ENCODE data around the gene C20orf144. TPM values are rescaled to one million over a fixed set of nuclear protein-coding genes. Genes with fewer than 3 reads are reported as not detected.

Gene C20orf144
- total RNA-seq, 1 donor from 2014 or later, result 0.82 TPM

DNA sequence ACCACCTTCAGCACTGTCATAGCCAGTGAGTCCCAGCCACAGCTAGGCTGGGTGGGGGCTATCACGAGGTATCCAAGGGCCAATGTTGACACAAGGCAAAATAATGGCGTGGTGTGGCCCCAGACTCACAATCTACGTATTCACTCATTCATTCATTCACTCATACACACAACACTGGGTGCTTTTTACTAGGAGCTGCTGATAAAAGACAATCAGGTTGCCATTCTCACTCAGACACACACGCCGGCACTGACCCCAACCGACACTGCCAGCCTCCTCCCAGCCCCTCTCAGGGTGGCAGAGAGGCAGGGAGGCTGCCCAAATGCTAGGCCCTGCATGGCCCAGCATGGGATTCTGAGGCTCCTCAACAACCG is 1.5 kb upstream of the C20orf144 start:
- Mint-ChIP-seq H3K27me3 (no peaks in the 10 kb centered on the region), H3K4me3 (no peak overlapping the region), H3K36me3 (no peaks in the 10 kb centered on the region), H3K4me1 (ENCODE audit: unreplicated experiment) (peaks cover 25% of the 10 kb centered on the region), H3K9me3 (no peaks in the 10 kb centered on the region), H3K27ac (peak overlapping the region; percentile 31)
- no peak for DNase-seq (ENCODE audit: extremely low spot score, unreplicated experiment)
- TF ChIP-seq, protein P1, sequence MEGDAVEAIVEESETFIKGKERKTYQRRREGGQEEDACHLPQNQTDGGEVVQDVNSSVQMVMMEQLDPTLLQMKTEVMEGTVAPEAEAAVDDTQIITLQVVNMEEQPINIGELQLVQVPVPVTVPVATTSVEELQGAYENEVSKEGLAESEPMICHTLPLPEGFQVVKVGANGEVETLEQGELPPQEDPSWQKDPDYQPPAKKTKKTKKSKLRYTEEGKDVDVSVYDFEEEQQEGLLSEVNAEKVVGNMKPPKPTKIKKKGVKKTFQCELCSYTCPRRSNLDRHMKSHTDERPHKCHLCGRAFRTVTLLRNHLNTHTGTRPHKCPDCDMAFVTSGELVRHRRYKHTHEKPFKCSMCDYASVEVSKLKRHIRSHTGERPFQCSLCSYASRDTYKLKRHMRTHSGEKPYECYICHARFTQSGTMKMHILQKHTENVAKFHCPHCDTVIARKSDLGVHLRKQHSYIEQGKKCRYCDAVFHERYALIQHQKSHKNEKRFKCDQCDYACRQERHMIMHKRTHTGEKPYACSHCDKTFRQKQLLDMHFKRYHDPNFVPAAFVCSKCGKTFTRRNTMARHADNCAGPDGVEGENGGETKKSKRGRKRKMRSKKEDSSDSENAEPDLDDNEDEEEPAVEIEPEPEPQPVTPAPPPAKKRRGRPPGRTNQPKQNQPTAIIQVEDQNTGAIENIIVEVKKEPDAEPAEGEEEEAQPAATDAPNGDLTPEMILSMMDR (conservative IDR thresholded peaks at IDR 0.05), result no peak

DNA sequence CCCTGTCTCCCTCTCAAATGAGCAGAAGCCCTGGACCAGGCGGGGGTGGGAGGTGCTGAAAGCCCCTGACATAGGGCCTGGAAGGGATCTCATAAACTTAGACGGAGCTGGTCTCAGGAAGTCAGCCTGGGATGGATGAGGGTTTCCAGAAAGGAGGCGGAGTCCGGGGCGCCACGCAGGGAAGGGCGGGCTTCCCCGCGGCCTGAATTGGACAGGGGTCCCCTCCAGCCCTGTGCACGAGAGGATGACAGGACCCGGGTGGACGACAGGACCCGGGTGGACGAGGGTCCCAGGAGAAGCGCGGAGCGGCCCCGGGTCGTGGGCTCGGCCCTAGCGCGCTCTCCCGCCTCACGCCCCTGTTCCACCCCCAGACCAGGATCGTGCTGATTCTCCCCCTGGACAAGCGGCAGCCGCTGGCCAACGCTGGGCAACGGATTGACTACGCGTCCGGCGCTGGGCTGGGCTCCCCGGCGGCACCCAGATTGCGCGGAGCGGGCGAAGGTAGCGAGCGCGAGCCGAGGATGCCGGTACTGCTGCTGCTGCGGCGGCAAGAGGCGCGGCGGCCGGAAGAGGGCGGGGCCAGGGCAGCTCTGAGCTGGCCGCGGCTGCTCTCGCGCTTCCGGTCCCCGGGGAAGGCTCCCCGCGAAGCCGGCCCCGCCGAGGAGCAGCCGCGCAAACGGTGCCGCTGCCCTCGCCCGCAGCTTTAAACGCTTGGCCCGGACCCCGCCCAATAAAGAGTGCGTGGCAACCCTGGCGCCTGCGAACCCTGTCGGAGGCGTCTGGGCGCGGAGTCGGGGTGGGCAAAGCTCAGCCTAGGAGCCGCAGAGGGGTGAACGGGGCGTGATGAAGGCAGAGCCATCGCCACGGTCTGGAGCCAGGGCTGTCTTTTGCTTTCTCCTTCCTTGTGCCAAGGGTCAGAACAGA is 1.3 kb downstream of the C20orf144 start:
- H3K9me3 Mint-ChIP-seq, result no peaks in the 10 kb centered on the region
- peak overlapping the region; percentile 86 for H3K27ac Mint-ChIP-seq
- DNase-seq (ENCODE audit: extremely low spot score, unreplicated experiment), result peak; percentile 92
- peaks cover 33% of the 10 kb centered on the region for H3K4me1 Mint-ChIP-seq (ENCODE audit: unreplicated experiment)
- no peaks in the 10 kb centered on the region for H3K27me3 Mint-ChIP-seq
- TF ChIP-seq, protein P1 (conservative IDR thresholded peaks at IDR 0.05), result peak; percentile 30
- H3K4me3 Mint-ChIP-seq, result peak overlapping the region; percentile 96
- H3K36me3 Mint-ChIP-seq, result peaks cover 3% of the 10 kb centered on the region

DNA sequence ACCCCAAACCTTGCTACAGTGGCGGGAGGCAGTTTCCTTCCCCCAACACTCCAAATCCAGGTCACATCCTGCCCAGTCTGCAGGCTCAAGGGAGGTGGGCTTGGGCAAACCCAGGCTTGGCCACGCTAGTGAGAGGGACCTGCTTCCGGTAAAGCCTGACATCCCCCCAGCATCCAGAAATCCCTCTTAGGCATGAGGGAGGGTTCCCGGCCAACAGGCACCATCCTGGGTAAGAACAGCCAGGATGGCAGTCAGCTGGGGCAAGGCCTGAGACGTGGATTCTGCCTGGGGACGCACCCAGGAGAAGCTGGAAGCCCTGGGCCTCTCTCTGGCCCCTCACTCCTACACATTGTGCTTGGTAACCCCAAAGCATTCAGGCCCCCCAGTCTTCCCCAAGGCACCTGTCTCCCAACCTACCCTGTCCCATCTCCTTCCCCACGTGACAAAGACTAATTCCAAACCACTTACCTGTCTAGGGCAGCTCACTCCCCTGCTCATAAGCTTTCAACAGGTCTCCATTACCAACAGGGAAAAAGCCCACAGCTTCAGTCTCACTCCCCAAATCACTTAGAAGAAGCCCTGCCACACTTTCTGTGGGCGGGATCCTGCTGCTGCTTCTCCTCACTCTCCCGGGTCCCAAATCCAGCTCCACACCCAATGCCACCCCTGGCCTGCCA is 2.1 kb downstream of the C20orf144 start:
- DNase-seq (ENCODE audit: extremely low spot score, unreplicated experiment), result no peak
- Mint-ChIP-seq H3K27ac (peak overlapping the region; percentile 86), H3K27me3 (no peaks in the 10 kb centered on the region), H3K4me3 (peak overlapping the region; percentile 96), H3K36me3 (peaks cover 8% of the 10 kb centered on the region), H3K4me1 (ENCODE audit: unreplicated experiment) (peaks cover 33% of the 10 kb centered on the region), H3K9me3 (no peaks in the 10 kb centered on the region)
- TF ChIP-seq, protein P1 (conservative IDR thresholded peaks at IDR 0.05), result no peak

DNA sequence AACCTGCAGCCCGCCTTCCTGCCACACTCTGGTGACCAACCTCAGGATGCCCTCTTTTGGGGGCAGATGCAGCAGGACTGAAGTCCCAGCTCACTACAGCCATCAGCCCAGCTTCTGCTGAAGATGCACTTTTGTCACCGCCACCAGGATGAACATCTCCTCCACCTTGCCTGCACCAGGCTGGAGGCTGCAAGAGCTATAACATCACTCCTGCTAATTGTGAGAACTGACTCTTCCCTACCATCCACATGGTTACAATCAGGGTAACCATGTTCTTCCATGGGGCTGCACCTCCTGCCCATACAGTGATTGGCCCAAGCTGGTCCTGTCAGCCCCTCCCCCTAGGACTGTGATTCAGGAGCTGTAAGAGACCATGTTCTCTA is 2.6 kb downstream of the C20orf144 start:
- TF ChIP-seq, protein P1 (conservative IDR thresholded peaks at IDR 0.05), result no peak
- peak overlapping the region; percentile 96 for H3K4me3 Mint-ChIP-seq
- H3K27me3 Mint-ChIP-seq, result no peaks in the 10 kb centered on the region
- no peak for DNase-seq (ENCODE audit: extremely low spot score, unreplicated experiment)
- peaks cover 8% of the 10 kb centered on the region for H3K36me3 Mint-ChIP-seq
- H3K9me3 Mint-ChIP-seq, result no peaks in the 10 kb centered on the region
- peaks cover 33% of the 10 kb centered on the region for H3K4me1 Mint-ChIP-seq (ENCODE audit: unreplicated experiment)
- peak overlapping the region; percentile 86 for H3K27ac Mint-ChIP-seq

DNA sequence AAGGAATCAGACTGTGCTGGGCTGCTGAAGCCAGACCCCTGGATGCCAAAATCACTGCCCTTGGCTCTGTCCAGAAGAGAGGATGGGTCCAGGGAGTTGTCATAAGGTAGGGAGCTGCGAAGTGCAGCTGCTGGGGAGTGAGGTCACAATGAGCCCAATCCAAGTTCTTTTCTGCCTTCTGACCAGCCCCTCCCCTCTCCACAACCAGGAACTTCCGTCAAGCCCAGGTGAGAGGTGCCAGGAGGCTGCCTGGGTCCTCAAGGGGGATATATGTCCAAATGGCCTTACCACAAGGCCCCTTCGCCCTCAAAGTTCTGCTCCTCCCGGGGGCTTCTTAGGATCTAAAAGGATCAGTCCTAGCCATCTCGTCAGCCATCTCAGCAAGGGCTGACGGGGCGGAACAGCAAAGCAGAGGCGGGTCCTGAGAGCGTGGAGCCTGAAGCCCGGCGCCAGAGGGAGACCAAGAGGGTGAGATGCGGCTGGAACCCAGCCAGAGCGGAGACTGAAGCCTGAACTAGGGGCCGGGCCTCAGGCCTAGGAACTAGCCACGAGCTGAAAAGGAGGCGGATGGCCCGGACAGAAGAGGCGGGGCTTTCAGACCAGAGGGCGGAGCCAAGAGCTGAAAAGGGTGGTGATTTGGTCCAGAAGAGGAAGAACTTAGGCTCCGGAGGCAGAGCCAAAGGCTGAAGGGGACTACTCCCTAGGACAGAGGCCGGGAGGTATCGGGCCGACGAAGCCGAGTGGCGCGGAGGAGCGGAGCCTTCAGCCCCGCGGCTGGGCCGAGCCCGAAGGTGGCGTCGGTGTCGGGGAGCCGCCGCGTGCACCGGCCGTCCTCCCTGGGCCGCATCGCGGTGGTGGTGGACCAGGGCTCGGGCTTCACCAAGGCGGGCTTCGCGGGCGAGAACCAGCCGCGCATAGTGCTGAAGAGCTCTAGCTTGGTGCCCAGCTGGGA is 4.4 kb downstream of the C20orf144 start, which contains the start of gene ACTL10:
Gene ACTL10 (plus strand): TSS at position 651 of the 952 bp plus-strand sequence. CDS start 555 bp downstream, outside the sequence.
- H3K9me3 Mint-ChIP-seq, result no peaks in the 10 kb centered on the region
- DNase-seq (ENCODE audit: extremely low spot score, unreplicated experiment), result peak; percentile 94
- peaks cover 12% of the 10 kb centered on the region for H3K36me3 Mint-ChIP-seq
- TF ChIP-seq, protein P1 (conservative IDR thresholded peaks at IDR 0.05), result peak; percentile 57
- peaks cover 38% of the 10 kb centered on the region for H3K4me1 Mint-ChIP-seq (ENCODE audit: unreplicated experiment)
- H3K4me3 Mint-ChIP-seq, result peak within 1 kb of the TSS; percentile 96
- H3K27me3 Mint-ChIP-seq, result no peaks in the 10 kb centered on the region
- peak within 1 kb of the TSS; percentile 91 for H3K27ac Mint-ChIP-seq

Data from type B pancreatic cell (in vitro differentiated cells).